ENCODE data around the gene NT5C. TPM values are rescaled to one million over a fixed set of nuclear protein-coding genes. Genes with fewer than 3 reads are reported as not detected.
"Not testable (repeated sequence)": the region's sequence is repeated elsewhere in the genome, so short reads cannot be mapped to it uniquely, and the experiment has no call there.

Gene NT5C
- total and polyA plus RNA-seq, 9 donors = 38.3 to 55.6 (median 44.0) TPM

GRCh38 chr17:75132018-75133000 lies 767 bp upstream of the NT5C start:
- H3K36me3 ChIP-seq (ENCODE audit: control insufficient read depth, insufficient read depth, low read length) = peaks cover 27% of the 10 kb centered on the region
- H3K9me3 ChIP-seq (replicated peaks; ENCODE audit: control insufficient read depth, low read depth, low read length); DNase-seq; H3K27me3 ChIP-seq (ENCODE audit: control insufficient read depth, insufficient read depth, low read length): not testable (repeated sequence)
- H3K4me3 ChIP-seq (ENCODE audit: low read length) = peak overlapping the region; percentile 92
- peak overlapping the region; percentile 94 for H3K27ac ChIP-seq (ENCODE audit: low read length)
- 69% methylated on average over 32 of the region's 40 CpGs for WGBS (ENCODE audit: insufficient coverage)
- peaks cover 18% of the 10 kb centered on the region for H3K4me1 ChIP-seq (ENCODE audit: control insufficient read depth, insufficient read depth, low read length)

GRCh38 chr17:75130632-75131277 lies 787 bp downstream of the NT5C start:
- 9% methylated on average over 22 of the region's 29 CpGs for WGBS (ENCODE audit: insufficient coverage)
- Histone ChIP-seq H3K9me3 (replicated peaks; ENCODE audit: control insufficient read depth, low read depth, low read length) (no peaks in the 10 kb centered on the region), H3K4me1 (ENCODE audit: control insufficient read depth, insufficient read depth, low read length) (peaks cover 18% of the 10 kb centered on the region), H3K27ac (ENCODE audit: low read length) (peak overlapping the region; percentile 94), H3K27me3 (ENCODE audit: control insufficient read depth, insufficient read depth, low read length) (no peaks in the 10 kb centered on the region), H3K4me3 (ENCODE audit: low read length) (peak overlapping the region; percentile 92), H3K36me3 (ENCODE audit: control insufficient read depth, insufficient read depth, low read length) (peaks cover 24% of the 10 kb centered on the region)
- peak; percentile 81 for DNase-seq

GRCh38 chr17:75130059-75130631 lies 1.4 kb downstream of the NT5C start:
- peak overlapping the region; percentile 9 for H3K27ac ChIP-seq (ENCODE audit: low read length)

GRCh38 chr17:75129576-75129975 lies 2.0 kb downstream of the NT5C start:
- H3K9me3 ChIP-seq (replicated peaks; ENCODE audit: control insufficient read depth, low read depth, low read length) = no peaks in the 10 kb centered on the region
- no peak for DNase-seq
- no peak overlapping the region for H3K27ac ChIP-seq (ENCODE audit: low read length)
- H3K4me1 ChIP-seq (ENCODE audit: control insufficient read depth, insufficient read depth, low read length) = peaks cover 18% of the 10 kb centered on the region
- H3K4me3 ChIP-seq (ENCODE audit: low read length) = no peak overlapping the region
- 82% methylated on average over 4 of the region's 9 CpGs for WGBS (ENCODE audit: insufficient coverage)
- H3K27me3 ChIP-seq (ENCODE audit: control insufficient read depth, insufficient read depth, low read length) = no peaks in the 10 kb centered on the region
- H3K36me3 ChIP-seq (ENCODE audit: control insufficient read depth, insufficient read depth, low read length) = peaks cover 17% of the 10 kb centered on the region

More at GRCh38 chr17:75130059-75130631, 1.4 kb downstream of the NT5C start:
- 84% methylated on average over 20 of the region's 24 CpGs for WGBS (ENCODE audit: insufficient coverage)
- Histone ChIP-seq H3K9me3 (replicated peaks; ENCODE audit: control insufficient read depth, low read depth, low read length) (no peaks in the 10 kb centered on the region), H3K36me3 (ENCODE audit: control insufficient read depth, insufficient read depth, low read length) (peaks cover 20% of the 10 kb centered on the region), H3K4me3 (ENCODE audit: low read length) (peak overlapping the region; percentile 92), H3K27me3 (ENCODE audit: control insufficient read depth, insufficient read depth, low read length) (no peaks in the 10 kb centered on the region), H3K4me1 (ENCODE audit: control insufficient read depth, insufficient read depth, low read length) (peaks cover 18% of the 10 kb centered on the region)
- DNase-seq = no peak

GRCh38 chr17:75128694-75129505 lies 2.6 kb downstream of the NT5C start:
- Histone ChIP-seq H3K4me1 (ENCODE audit: control insufficient read depth, insufficient read depth, low read length) (peaks cover 23% of the 10 kb centered on the region), H3K4me3 (ENCODE audit: low read length) (no peak overlapping the region), H3K36me3 (ENCODE audit: control insufficient read depth, insufficient read depth, low read length) (peaks cover 17% of the 10 kb centered on the region), H3K27me3 (ENCODE audit: control insufficient read depth, insufficient read depth, low read length) (no peaks in the 10 kb centered on the region), H3K27ac (ENCODE audit: low read length) (no peak overlapping the region), H3K9me3 (replicated peaks; ENCODE audit: control insufficient read depth, low read depth, low read length) (no peaks in the 10 kb centered on the region)
- DNase-seq = no peak
- WGBS (ENCODE audit: insufficient coverage) = 90% methylated on average over 31 of the region's 33 CpGs

GRCh38 chr17:75127936-75128335 lies 3.6 kb downstream of the NT5C start:
- not testable (repeated sequence) for H3K4me3 ChIP-seq (ENCODE audit: low read length); H3K27me3 ChIP-seq (ENCODE audit: control insufficient read depth, insufficient read depth, low read length); DNase-seq; H3K27ac ChIP-seq (ENCODE audit: low read length); H3K9me3 ChIP-seq (replicated peaks; ENCODE audit: control insufficient read depth, low read depth, low read length)
- WGBS (ENCODE audit: insufficient coverage) = no CpG with 5 or more reads among the region's 5 CpGs
- Histone ChIP-seq H3K36me3 (ENCODE audit: control insufficient read depth, insufficient read depth, low read length) (peaks cover 17% of the 10 kb centered on the region), H3K4me1 (ENCODE audit: control insufficient read depth, insufficient read depth, low read length) (peaks cover 21% of the 10 kb centered on the region)

- no peak for DNase-seq
- Histone ChIP-seq H3K9me3 (replicated peaks; ENCODE audit: control insufficient read depth, low read depth, low read length) (no peaks in the 10 kb centered on the region), H3K36me3 (ENCODE audit: control insufficient read depth, insufficient read depth, low read length) (peaks cover 17% of the 10 kb centered on the region), H3K27ac (ENCODE audit: low read length) (no peak overlapping the region), H3K4me3 (ENCODE audit: low read length) (no peak overlapping the region), H3K4me1 (ENCODE audit: control insufficient read depth, insufficient read depth, low read length) (peaks cover 18% of the 10 kb centered on the region), H3K27me3 (ENCODE audit: control insufficient read depth, insufficient read depth, low read length) (no peaks in the 10 kb centered on the region)
- 95% methylated on average over 2 of the region's 8 CpGs for WGBS (ENCODE audit: insufficient coverage)
These were observed 4.6 kb downstream of the NT5C start for GRCh38 chr17:75126954-75127353.

- WGBS (ENCODE audit: insufficient coverage) = 13% methylated on average over 2 of the region's 3 CpGs
- no peaks in the 10 kb centered on the region for H3K27me3 ChIP-seq (ENCODE audit: control insufficient read depth, insufficient read depth, low read length)
- H3K27ac ChIP-seq (ENCODE audit: low read length) = no peak overlapping the region
- H3K36me3 ChIP-seq (ENCODE audit: control insufficient read depth, insufficient read depth, low read length) = peaks cover 20% of the 10 kb centered on the region
- peaks cover 18% of the 10 kb centered on the region for H3K4me1 ChIP-seq (ENCODE audit: control insufficient read depth, insufficient read depth, low read length)
- H3K4me3 ChIP-seq (ENCODE audit: low read length) = no peak overlapping the region
- no peak for DNase-seq
- no peaks in the 10 kb centered on the region for H3K9me3 ChIP-seq (replicated peaks; ENCODE audit: control insufficient read depth, low read depth, low read length)
These were observed 5.6 kb downstream of the NT5C start for GRCh38 chr17:75125984-75126383.

- Histone ChIP-seq H3K9me3 (replicated peaks; ENCODE audit: control insufficient read depth, low read depth, low read length) (no peaks in the 10 kb centered on the region), H3K36me3 (ENCODE audit: control insufficient read depth, insufficient read depth, low read length) (peaks cover 22% of the 10 kb centered on the region), H3K27ac (ENCODE audit: low read length) (no peak overlapping the region), H3K27me3 (ENCODE audit: control insufficient read depth, insufficient read depth, low read length) (no peaks in the 10 kb centered on the region), H3K4me3 (ENCODE audit: low read length) (no peak overlapping the region), H3K4me1 (ENCODE audit: control insufficient read depth, insufficient read depth, low read length) (peaks cover 9% of the 10 kb centered on the region)
- DNase-seq = no peak
- 87% methylated on average over 3 of the region's 4 CpGs for WGBS (ENCODE audit: insufficient coverage)
These were observed 6.8 kb downstream of the NT5C start for GRCh38 chr17:75124819-75125162.

Measured in muscle of leg (tissue), 11 donors.